HG02678 (cell line): Measurements from ENCODE around the gene PPIH.
"Not testable (repeated sequence)": the region's sequence is repeated elsewhere in the genome, so short reads cannot be mapped to it uniquely, and the experiment has no call there.

Experiments used
- ATAC-seq: cut with Tn5 transposase; IDR thresholded peaks from one replicate; pipeline ENCODE4 v1.9.1; 2021; ENCODE audit warnings: mild to moderate bottlenecking, moderate library complexity; ENCODE audit not compliant: unreplicated experiment

Gene PPIH

DNA sequence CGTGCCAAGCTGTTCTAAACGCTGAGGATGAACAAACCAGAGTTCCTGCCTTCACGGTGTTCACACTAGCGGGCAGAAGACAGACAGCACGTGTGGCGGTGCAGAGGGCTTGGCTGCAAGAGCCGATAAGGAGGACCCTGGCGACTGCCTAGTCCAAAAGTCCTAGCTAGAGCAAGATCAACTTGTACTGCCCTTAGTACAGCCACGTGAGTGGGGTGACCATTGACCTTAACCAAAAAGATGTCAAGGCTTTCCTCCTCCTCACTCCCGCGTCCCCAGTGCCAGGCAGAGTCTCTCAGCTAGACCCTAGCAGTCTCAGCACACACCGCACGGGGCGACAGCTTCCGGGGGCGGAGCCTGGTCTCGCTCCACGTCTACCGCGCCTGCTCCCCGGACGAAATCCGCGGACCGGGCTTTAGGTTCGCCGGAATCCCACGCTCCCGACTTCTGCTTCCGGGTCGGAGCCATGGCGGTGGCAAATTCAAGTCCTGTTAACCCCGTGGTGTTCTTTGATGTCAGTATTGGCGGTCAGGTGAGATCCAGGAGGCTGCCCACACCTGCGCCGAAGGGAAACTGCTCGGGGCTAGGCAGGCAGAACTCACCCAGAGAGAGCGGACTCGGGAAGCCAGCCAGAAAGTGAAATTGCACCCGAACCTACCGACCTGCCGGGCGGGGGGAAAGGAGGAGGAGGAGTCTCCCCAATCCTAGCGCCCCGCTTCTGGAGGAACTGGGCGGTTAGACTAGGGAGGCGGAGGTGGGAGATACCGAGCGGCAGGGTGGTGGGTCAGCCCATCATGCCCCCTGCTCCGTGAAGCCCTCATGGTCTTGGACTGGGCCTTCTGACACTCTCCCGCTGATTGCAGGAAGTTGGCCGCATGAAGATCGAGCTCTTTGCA is at the start of gene PPIH:
TSS of gene PPIH (plus strand) at position 443 of the 896 bp plus-strand sequence. CDS start at position 467, 24 bp downstream.
- peak; percentile 94 for ATAC-seq

DNA sequence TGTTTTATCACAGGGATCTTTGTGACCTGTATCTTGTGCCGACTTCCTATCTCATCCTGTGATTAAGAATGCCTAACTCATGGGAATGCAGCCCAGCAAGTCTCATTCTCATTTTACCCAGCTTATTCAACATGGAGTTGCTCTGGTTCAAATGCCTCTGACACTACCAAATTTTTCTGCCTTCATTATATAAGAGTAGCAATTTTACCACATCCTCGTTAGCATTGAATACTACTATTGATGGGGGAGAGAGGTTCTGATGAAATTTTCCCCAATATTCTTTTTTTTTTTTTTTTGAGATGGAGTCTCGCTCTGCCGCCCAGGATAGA is 44.5 kb upstream of the PPIH start:
- no peak for ATAC-seq

DNA sequence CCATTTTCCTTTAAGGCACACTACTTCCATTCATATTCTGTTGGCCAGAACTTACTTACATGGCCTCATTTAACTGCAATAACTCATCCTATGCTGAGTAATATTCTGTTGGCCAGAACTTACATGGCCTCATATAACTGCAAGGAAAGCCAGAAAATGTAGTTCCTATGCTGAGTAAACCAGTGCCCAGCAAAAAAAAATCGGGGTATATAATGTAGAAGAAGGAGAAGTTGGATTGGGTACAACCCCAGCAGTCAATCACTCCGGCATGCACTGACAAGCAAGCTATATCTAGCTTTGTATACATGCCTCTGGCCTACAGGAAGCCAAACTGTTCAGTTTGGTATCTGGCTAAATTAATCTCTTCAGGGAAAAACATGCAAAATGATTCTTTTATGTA is 39.4 kb upstream of the PPIH start:
- ATAC-seq = no peak

DNA sequence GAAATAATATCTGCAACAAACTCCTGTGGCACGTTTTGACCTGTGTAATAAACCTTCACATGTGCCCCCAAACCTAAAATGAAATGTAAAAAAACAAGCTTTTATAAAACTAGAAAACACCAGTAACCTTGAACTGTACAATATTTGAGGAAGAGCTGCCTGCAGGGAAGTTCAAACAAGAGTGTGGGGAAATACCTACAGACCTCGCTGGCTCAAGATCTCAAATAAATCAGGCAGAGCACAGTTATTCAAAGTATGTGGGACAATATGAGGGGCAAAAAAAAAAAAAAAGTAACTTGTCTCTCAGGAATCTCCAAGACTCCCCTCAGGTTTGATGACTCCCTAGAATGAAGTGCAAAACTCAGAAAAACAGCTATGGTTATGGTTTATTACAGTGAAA is 37.9 kb upstream of the PPIH start:
- no peak for ATAC-seq

DNA sequence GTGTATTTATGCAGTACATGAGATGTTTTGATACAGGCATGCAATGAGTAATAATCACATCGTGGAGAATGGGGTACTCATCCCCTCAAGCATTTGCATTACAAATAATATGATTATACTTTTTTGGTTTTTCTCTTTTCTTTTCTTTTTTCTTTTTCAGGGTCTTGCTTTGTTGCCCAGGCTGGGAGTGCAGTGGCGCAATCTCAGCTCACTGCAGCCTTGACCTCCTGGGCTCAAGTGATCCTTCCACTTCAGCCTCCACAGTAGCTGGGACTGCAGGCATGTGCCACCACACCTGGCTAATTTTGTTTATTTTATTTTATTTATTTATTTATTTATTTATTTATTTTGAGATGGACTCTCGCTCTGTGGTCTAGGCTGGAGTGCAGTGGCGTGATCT is 37.0 kb upstream of the PPIH start:
- ATAC-seq = not testable (repeated sequence)

DNA sequence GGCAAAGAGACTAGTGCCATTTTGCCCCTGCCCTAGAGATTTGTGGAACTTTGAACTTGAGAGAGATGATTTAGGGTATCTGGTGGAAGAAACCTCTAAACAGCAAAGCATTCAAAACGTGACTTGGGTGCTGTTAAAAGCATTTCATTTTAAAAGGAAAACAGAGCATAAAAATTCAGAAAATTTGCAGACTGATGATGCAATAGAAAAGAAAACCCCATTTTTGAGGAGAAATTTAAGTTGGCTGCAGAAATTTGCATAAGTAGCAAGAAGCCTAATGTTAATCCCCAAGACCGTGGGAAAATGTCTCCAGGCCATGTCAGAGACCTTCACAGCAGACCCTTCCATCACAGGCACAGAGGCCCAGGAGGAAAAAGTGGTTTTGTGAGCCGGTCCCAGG is 31.0 kb upstream of the PPIH start:
- ATAC-seq = not testable (repeated sequence)

DNA sequence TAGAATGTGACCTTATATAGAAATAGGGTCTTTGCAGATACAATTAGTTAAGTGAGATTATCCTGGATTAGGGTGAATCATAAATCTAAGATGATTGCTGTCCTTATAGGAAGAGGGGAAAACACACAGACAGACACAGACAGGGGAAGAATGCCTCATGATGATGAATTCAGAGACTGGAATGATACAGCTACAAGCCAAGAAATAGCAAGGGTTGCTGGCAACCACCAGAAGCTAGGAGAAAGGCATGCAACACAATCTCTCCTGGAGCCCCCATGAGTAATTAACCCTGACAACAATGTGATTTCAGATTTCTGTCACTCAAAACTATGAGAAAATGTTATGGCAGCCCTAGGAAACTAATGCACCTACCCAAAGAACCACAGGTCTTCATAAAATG is 19.1 kb upstream of the PPIH start:
- no peak for ATAC-seq

DNA sequence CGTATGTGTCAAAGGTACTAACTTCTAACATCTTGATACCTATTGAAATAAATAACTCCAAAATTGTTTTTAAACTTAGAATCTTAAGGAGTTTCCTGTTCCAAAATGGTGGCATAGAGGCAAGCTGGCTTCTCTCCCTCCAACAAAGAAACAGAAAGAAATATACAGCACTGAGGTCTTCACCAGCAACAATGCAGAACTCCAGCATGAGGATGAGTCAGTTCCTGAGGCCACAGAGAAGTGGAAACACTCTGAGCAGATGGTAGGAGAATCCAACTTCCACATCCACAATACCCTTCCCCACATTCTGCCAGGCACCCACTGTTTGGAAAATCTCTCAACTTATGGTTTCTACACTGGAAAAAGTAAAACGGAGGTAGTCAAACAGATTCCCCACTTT is 12.2 kb upstream of the PPIH start:
- no peak for ATAC-seq

DNA sequence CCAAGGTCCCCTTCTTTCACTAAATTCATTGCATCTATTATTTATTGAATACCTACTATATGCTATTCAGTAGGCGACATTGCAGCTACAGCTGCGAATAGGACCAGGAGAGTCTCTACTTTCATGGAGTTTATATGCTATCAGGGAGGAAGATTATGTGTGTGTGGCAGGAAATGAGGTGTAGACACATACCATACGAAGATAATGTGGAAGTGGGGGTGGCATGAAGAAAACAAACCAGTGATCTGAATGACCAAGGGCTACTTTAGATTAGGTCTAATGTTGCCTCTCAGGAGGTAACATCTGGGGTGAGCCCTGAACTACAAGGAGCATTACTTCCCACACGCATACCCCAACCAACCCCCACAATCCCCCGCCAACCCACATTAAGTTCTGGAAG is 1.0 kb upstream of the PPIH start:
- ATAC-seq = no peak

DNA sequence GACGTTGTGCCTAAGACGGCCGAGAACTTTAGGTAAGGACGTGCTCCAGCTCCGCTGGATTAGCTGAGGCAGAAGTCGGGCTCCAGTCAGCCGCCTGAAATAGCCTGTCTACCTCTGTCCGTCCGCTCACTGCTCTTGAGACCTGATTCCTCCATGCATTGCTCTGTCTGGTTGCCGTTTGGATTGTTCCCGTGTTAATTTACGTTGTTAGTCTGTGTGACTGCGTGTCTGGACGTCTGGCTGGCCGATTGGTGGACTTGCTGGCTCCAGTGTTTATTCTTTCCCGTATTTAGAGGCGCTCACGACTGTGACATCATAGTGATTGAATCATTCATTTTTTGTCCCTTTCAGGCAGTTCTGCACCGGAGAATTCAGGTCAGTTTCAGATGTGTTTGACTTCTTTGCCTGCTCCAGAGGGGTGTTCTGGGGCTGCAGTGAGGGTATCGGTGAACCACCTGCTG is 684 bp downstream of the PPIH start:
- ATAC-seq = no peak

DNA sequence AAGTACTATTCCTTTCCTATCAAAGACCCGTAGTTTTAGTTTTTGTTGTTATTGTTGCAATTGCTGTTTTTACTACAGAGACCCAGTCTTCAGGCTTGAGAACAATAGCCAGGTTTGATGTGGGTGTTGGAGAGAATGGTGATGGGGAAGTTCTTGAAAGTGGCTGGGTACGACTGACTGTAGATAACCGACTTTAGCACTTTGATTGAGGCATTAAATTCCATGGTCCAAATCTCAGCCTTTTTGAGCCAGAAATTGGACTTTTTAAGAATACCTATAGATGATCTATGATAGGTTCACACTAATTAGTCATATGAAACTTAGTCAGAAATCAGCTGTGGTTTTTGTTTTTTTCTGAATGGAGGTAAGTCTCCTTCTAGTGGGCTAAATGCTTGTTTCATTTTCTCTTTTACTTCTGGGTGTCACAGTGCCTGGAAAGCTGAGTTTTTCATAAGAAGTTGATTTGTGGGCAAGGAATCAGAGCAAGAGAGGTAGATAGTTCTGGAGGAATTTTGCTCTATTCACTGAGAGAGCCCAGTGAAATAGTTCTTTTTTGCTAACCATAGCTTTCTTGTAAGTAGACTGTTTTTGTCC is 2.8 kb downstream of the PPIH start:
- ATAC-seq = no peak

DNA sequence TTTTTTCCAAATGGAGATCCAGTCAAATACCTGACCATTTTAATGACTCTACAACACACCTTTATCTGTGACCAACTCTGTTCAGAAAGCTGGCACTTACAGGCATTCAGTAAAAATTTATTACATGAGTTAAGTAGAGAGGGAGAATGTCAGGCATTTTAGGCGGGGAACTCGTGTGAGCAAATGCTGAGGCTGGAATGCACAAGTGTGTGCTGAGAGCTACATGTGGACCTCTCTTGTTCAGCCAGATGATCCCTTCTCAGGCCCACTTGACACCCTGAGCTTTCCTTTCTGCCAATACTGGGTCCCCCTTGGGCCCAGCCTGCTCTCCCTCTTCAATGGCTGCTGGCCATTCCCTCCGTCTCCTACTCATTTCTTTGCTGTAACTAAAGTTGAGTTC is 11.7 kb downstream of the PPIH start:
- ATAC-seq = no peak

DNA sequence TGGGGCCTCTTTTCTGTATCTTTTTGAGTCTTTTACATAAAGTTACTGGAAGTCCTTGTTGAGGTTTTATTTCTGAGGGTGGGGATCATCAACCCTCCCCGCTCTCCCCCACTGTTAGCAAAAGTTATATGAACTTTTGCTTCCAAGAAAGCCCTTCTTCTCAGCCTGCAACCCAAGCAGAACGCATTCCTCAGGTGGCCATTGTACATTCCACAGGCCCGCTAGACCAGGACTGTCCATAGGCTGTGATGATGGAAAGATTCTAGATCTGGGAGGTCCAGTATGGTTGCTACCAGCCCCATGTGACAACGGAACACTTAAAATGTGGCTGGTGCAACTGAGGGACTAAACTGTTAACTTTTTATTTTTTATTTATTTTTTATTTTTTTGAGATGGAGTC is 12.2 kb downstream of the PPIH start:
- no peak for ATAC-seq

DNA sequence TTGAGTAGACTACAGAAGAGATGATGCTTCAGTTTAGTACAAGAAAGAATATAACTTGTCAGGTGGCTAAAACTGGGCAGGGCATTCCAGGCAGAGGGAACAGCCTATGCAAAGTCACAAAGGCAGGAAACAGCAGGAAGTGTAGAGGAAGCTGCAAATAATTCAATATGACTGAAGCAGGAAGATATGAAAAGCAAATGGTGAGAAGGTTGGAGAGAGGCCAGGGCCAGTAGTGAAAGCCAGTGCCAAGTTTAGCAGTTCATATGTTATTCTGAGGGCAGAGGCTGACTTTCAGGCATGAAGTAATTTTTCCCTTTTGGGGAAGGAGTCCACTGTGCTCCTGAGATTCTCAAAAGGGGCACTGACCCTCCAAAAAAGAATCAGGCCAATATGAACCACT is 16.0 kb downstream of the PPIH start:
- no peak for ATAC-seq

DNA sequence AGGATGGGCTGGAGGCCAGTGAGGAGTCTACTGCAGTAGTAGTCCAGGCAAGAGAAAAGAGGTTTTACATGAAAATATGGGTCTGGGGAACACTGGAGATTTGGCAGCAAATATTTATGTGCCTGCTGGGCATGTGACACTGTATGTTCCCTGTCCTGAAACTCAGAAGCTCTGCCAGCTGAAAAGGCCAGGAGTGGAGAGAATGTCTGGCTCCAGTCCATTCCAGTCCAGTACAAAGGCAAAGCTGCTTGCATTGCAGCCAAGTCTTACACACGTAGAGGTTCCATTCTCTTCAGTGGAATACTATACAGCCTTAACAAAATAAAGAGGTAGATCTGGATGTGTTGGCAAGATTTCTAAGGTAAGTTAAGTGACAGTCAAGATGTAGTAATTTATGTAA is 16.5 kb downstream of the PPIH start:
- no peak for ATAC-seq

DNA sequence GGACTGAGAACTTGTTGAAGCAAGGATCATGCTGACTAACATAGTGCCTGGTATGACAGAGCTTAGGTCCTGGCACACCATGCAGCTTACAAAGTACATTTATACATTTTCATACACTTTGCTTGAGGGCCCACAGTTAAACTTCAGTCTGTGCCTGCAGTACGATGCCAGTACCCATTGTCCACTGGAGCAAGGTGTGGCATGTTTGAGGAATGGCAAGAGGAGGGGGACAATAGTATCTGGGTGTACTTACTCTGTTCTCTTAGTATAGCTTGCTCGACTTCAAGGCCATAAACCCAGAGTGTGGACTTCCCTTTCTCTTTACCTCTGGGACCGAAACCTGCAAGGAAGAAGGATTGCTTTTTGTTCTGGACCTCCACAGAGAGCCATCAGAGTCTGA is 17.2 kb downstream of the PPIH start:
- ATAC-seq = no peak

DNA sequence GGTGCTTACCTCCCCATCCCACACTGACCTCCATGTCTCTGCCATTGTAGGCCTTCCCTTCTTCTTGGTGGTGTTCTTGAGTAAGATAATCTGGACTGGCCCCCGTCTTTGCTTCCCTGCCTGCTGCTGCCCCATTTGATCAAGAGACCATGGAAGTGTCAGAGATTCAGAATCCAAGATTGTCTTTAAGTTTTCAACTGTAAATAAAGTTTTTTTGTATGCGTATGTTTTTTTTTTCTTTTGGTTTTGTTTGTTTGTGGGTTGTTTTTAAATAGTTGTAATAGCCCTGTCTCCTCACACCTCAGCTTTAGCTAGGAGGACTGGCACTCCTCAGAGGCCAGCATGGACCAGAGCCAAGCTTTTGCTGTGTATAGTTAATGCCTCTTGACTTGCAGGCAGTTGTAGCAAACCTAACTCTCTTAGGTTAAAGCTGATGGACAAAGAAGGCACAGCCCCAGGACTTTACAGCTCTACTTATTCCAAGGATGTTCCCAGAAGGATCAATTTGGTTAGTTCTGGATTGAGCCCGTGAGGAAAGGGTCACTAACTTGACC is 18.4 kb downstream of the PPIH start:
- ATAC-seq = no peak

DNA sequence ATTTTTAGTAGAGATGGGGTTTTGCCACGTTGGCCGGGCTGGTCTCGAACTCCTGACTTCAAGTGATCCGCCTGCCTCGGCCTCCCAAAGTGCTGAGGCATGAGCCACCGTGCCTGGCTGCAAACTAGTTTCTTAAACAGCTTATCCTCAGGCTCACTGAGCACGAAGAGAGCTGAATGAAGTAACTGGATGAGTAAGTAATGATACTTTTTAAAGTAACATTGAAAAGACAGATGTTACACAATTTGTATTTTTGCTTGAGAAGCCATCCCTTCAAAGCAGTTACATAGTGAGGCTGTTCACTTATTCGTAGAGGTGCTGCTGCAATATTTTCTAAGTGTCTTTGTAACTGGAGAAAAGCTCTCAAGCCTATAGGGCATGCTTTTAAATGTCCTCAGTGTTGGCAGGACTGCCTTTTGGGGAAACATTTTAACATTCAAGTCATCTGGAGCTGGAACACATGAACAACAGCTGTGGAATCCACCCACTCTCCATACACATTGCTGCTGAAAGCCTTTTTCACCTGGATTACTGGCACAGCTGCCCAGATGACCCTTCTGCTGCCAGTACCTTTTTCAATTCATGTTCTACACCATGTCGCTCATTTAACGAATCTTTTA is 21.3 kb downstream of the PPIH start:
- no peak for ATAC-seq

DNA sequence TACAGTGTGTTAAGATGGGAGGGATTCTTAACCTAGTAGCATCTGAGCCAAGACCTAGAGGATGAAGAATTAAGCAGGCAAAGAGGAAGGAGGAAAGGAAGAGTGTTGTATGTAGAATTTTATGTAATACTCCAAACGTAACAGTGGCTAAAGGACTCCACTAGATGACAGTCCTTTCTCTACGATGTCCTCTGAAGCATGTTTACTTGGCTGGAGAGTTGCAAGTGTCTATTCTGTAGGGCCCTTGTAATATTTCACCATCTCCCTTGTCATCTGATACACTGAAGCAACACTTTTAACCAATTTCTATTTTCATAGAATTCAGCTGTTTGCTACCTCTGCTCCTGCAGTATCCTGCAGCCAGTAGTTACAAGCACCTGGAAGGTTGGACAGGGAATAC is 21.8 kb downstream of the PPIH start:
- ATAC-seq = no peak

DNA sequence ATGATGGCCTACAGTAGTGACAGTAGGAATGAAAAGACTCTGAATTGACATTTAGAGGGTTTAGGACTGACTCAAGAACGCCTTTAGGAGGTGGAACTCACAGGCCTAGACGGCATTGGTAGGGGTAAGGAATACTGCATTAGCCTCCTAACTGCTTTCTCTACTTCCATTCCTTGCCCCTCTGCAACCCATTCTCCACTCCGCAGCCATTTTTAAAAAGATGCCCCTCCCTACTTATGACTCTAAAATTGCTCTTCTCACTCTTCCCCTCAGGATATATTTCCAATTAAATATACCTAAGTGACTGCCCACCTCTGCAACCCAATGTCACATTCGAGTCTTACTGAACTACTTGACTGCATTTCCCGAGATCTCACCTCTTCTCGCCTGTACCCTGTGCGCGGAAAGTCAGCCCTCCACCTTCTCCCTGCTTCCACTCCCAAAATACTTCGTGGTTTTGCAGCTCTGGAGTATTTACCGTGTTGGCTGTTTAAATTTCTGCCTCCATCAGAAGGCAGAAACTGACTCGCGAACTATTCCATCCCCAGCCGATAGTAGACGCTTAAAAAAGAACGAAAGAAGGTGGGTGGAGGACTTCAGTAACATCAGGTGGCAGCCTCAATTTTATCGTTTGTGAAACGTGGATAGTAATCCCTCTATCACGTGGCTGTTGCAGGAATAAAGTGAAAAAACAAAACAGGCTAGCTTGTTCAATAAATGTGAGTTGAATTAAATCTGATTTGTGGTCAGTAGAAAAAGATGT is 22.9 kb downstream of the PPIH start:
- no peak for ATAC-seq
